Activated naive CD4-positive, alpha-beta T cell treated with anti-CD3 and anti-CD28 coated beads for 36 hours (primary cell): ENCODE measurements around the gene RIPOR1. TPM values are rescaled to one million over a fixed set of nuclear protein-coding genes. Genes with fewer than 3 reads are reported as not detected.

Experiments used
- CTCF ChIA-PET: fragments of 350-600 bp; sonication (Branson Sonifier 250); formaldehyde crosslinking; loops from one replicate; lab custom pipeline; 2021; ENCODE audit warnings: antibody characterized with exemption; lab: Charles Lee
- DNase-seq: peaks from one replicate; pipeline ENCODE4 v3.0.0-alpha.2; 2020
- H3K27ac Mint-ChIP-seq: one replicate; pipeline ENCODE4 v1.8.0; 2021; ENCODE audit warnings: mild to moderate bottlenecking, mixed read lengths
- H3K27me3 Mint-ChIP-seq: one replicate; pipeline ENCODE4 v1.8.0; 2021; ENCODE audit warnings: low read depth, mixed read lengths
- H3K36me3 Mint-ChIP-seq: one replicate; pipeline ENCODE4 v1.8.0; 2021; ENCODE audit warnings: low read depth, mixed read lengths
- H3K4me1 Mint-ChIP-seq: one replicate; pipeline ENCODE4 v1.8.0; 2021; ENCODE audit warnings: low read depth, mixed read lengths
- H3K4me3 Mint-ChIP-seq: one replicate; pipeline ENCODE4 v1.8.0; 2021; ENCODE audit warnings: mild to moderate bottlenecking, moderate library complexity, mixed read lengths
- H3K9me3 Mint-ChIP-seq: one replicate; pipeline ENCODE4 v1.8.0; 2021; ENCODE audit warnings: mixed read lengths
- intact Hi-C: fragments of 100-400 bp; cut with micrococcal nuclease; formaldehyde crosslinking; loops from one replicate; pipeline ENCODE4 v1.15.1; 2023
- total RNA-seq, 2 experiments: library from RNA; stranded (reverse); gene quantifications; one replicate each; pipeline ENCODE4 v1.2.3, GENCODE V29; 2021

Gene RIPOR1
- total RNA-seq, 2 experiments from 2014 or later: 34.2 to 41.9 TPM

DNA sequence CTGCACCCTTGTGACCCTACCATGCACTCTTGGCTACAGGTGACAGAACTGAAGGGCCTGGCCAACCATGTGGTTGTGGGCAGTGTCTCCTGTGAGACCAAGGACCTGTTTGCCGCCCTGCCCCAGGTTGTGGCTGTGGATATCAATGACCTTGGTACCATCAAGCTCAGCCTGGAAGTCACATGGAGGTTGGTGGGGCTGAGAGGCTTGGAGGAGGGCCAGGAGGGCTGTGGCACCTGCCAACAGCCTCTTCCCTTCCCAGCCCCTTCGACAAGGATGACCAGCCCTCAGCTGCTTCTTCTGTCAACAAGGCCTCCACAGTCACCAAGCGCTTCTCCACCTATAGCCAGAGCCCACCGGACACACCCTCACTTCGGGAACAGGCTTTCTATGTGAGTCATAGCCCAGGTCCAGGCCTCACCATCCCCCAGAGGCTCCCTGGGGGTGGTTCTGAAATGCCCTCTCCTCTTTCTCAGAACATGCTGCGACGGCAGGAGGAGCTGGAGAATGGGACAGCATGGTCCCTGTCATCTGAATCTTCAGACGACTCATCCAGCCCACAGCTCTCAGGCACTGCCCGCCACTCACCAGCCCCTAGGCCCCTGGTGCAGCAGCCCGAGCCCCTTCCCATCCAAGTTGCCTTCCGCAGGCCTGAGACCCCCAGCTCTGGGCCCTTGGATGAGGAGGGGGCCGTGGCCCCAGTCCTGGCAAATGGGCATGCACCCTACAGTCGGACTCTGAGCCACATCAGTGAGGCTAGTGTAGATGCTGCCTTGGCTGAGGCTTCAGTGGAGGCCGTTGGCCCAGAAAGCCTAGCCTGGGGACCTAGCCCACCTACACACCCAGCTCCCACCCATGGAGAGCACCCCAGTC is 13.0 kb downstream of the RIPOR1 start:
- H3K9me3 Mint-ChIP-seq: no peaks in the 10 kb centered on the region
- peaks cover 4% of the 10 kb centered on the region for H3K36me3 Mint-ChIP-seq
- no peaks in the 10 kb centered on the region for H3K27me3 Mint-ChIP-seq
- peak overlapping the region; percentile 16 for H3K27ac Mint-ChIP-seq
- H3K4me1 Mint-ChIP-seq: peaks cover 24% of the 10 kb centered on the region
- CTCF ChIA-PET: interaction anchor here (3.2 kb wide), 1 partner anchor 20 kb away, joined by 14 read pairs; no protein-coding TSS in a partner anchor
- intact Hi-C loops: no loop called here
- DNase-seq: no peak
- no peak overlapping the region for H3K4me3 Mint-ChIP-seq

DNA sequence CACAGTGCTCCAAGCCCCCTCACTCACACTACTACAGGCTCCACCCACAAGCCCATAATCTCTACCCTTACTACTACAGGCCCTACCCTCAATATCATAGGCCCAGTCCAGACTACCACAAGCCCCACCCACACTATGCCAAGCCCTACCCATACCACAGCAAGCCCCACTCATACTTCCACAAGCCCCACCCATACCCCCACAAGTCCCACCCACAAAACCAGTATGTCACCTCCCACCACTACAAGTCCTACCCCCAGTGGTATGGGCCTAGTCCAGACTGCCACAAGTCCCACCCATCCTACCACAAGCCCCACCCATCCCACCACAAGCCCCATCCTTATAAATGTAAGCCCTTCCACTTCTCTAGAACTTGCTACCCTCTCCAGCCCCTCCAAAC is 13.8 kb downstream of the RIPOR1 start:
- peak; percentile 57 for DNase-seq
- H3K9me3 Mint-ChIP-seq: no peaks in the 10 kb centered on the region
- intact Hi-C loops: no loop called here
- no peak overlapping the region for H3K4me3 Mint-ChIP-seq
- no peak overlapping the region for H3K27ac Mint-ChIP-seq
- peaks cover 4% of the 10 kb centered on the region for H3K36me3 Mint-ChIP-seq
- peaks cover 27% of the 10 kb centered on the region for H3K4me1 Mint-ChIP-seq
- CTCF ChIA-PET: no interaction called here
- H3K27me3 Mint-ChIP-seq: no peaks in the 10 kb centered on the region

DNA sequence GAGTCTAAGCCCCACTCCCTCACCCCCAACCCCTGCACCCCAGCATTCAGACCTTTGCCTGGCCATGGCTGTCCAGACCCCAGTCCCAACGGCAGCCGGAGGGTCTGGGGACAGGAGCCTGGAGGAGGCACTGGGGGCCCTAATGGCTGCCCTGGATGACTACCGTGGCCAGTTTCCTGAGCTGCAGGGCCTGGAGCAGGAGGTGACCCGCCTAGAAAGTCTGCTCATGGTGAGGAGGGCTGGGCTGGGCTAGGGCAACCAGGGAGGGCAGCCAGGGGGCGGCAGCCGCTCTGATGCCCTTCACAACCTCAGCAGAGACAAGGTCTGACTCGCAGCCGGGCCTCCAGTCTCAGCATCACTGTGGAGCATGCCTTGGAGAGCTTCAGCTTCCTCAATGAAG is 14.4 kb downstream of the RIPOR1 start:
- intact Hi-C loops: no loop called here
- peaks cover 4% of the 10 kb centered on the region for H3K36me3 Mint-ChIP-seq
- H3K27me3 Mint-ChIP-seq: no peaks in the 10 kb centered on the region
- H3K4me3 Mint-ChIP-seq: no peak overlapping the region
- H3K27ac Mint-ChIP-seq: no peak overlapping the region
- CTCF ChIA-PET: interaction anchor here (2.2 to 6.0 kb wide), 2 partner anchors 11 to 102 kb away, joined by 6 to 168 read pairs; partner anchors contain the start of gene CARMIL2
- H3K9me3 Mint-ChIP-seq: no peaks in the 10 kb centered on the region
- DNase-seq: no peak
- peaks cover 33% of the 10 kb centered on the region for H3K4me1 Mint-ChIP-seq

DNA sequence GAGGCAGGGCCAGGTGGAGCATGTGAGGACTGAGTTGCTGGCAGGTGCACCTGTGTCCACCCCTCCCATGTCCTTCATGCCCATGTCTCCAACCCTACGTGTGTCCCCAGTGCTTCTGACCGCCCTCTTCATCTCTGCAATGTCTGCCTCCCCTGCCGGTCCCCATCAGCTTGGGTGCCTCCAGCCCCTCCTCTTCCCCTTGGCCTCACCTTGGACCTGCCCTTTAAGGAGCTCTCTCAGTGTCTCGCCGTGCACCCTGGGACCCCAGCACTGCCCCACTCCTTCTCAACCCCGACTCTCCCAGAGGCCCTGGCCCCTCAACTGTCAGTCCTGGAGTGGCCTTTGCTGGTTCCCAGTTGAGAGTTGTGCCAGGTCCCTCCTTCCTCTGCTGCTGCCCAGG is 15.0 kb downstream of the RIPOR1 start:
- H3K4me1 Mint-ChIP-seq: peaks cover 39% of the 10 kb centered on the region
- H3K36me3 Mint-ChIP-seq: peaks cover 4% of the 10 kb centered on the region
- no peak for DNase-seq
- H3K27me3 Mint-ChIP-seq: no peaks in the 10 kb centered on the region
- intact Hi-C loops: no loop called here
- H3K9me3 Mint-ChIP-seq: no peaks in the 10 kb centered on the region
- CTCF ChIA-PET: interaction anchor here (2.2 to 6.0 kb wide), 4 partner anchors 12 to 102 kb away, joined by 6 to 168 read pairs (median 14); partner anchors contain the start of genes CARMIL2 and CTCF
- H3K27ac Mint-ChIP-seq: no peak overlapping the region
- no peak overlapping the region for H3K4me3 Mint-ChIP-seq

DNA sequence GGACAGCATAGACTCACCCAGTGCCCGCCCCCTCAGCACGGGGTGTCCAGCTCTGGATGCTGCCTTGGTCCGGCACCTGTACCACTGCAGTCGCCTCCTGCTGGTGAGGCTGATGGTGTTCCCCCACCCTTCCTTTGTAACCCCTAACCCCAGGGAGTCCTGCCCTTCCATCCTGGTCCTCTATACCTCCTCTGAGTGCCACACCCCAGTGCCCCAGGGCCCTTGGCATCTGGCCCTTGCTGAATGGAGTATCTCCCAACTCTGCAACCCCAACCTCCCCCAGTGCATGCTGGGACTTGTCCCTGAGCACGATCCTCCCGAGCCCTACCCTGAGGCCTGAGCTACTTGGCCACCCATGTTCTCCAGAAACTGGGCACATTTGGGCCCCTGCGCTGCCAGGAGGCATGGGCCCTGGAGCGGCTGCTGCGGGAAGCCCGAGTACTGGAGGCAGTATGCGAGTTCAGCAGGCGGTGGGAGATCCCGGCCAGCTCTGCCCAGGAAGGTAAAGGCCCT is 15.8 kb downstream of the RIPOR1 start:
- H3K27me3 Mint-ChIP-seq: no peaks in the 10 kb centered on the region
- H3K27ac Mint-ChIP-seq: no peak overlapping the region
- DNase-seq: no peak
- intact Hi-C loops: no loop called here
- peaks cover 4% of the 10 kb centered on the region for H3K36me3 Mint-ChIP-seq
- no peak overlapping the region for H3K4me3 Mint-ChIP-seq
- no peaks in the 10 kb centered on the region for H3K9me3 Mint-ChIP-seq
- CTCF ChIA-PET: interaction anchor here (1.3 to 6.0 kb wide), 7 partner anchors 8 to 123 kb away, joined by 5 to 168 read pairs (median 13); partner anchors contain the start of genes CARMIL2 and CTCF
- H3K4me1 Mint-ChIP-seq: peaks cover 36% of the 10 kb centered on the region

DNA sequence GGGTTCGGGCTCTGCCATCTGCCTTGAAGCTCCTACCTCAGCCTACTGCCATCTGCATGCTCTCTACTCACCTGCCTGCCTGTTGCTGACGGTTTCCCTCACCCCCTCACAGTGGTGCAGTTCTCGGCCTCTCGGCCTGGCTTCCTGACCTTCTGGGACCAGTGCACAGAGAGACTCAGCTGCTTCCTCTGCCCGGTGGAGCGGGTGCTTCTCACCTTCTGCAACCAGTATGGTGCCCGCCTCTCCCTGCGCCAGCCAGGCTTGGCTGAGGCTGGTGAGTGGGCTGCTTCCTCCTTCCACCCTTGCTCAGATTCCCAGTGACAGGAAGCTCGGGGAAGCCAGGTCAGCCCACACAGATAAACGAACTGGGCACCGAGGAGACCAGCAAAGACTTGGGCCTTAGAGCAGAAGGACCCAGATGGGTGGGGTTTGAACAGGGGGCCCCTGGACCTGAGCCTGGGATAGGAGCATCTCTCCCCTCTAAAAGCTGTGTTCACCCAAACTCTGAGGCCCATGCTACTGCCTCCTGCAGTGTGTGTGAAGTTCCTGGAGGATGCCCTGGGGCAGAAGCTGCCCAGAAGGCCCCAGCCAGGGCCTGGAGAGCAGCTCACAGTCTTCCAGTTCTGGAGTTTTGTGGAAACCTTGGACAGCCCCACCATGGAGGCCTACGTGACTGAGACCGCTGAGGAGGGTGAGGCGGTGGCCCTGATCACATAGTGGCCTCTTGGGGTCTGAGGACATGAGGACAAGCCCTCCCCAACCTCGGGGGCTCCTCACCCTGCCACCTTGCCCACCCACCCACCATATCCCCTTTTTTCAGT is 16.4 kb downstream of the RIPOR1 start:
- CTCF ChIA-PET: interaction anchor here (0.8 to 6.0 kb wide), 10 partner anchors 8 to 123 kb away, joined by 3 to 168 read pairs (median 8); partner anchors contain the start of genes CARMIL2 and CTCF

DNA sequence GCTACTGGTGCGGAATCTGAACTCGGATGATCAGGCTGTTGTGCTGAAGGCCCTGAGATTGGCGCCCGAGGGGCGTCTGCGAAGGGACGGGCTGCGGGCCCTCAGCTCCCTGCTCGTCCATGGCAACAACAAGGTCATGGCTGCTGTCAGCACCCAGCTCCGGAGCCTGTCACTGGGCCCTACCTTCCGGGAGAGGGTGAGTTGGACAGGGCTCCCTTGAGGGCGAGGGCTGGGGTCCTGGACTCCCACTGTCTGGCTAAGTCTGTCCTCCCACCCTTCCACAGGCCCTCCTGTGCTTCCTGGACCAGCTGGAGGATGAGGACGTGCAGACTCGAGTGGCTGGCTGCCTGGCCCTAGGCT is 17.0 kb downstream of the RIPOR1 start:
- H3K36me3 Mint-ChIP-seq: peaks cover 3% of the 10 kb centered on the region
- H3K4me1 Mint-ChIP-seq: peaks cover 33% of the 10 kb centered on the region
- intact Hi-C loops: no loop called here
- DNase-seq: no peak
- CTCF ChIA-PET: interaction anchor here (0.5 to 6.0 kb wide), 11 partner anchors 9 to 122 kb away, joined by 3 to 168 read pairs (median 7); partner anchors contain the start of genes CARMIL2 and CTCF
- H3K4me3 Mint-ChIP-seq: no peak overlapping the region
- no peak overlapping the region for H3K27ac Mint-ChIP-seq
- H3K27me3 Mint-ChIP-seq: no peaks in the 10 kb centered on the region
- no peaks in the 10 kb centered on the region for H3K9me3 Mint-ChIP-seq

More for the DNA sequence above, 16.4 kb downstream of the RIPOR1 start:
- Mint-ChIP-seq H3K36me3 (peaks cover 4% of the 10 kb centered on the region), H3K27me3 (no peaks in the 10 kb centered on the region), H3K4me1 (peaks cover 36% of the 10 kb centered on the region), H3K4me3 (no peak overlapping the region), H3K27ac (no peak overlapping the region), H3K9me3 (no peaks in the 10 kb centered on the region)
- intact Hi-C loops: no loop called here
- DNase-seq: no peak

DNA sequence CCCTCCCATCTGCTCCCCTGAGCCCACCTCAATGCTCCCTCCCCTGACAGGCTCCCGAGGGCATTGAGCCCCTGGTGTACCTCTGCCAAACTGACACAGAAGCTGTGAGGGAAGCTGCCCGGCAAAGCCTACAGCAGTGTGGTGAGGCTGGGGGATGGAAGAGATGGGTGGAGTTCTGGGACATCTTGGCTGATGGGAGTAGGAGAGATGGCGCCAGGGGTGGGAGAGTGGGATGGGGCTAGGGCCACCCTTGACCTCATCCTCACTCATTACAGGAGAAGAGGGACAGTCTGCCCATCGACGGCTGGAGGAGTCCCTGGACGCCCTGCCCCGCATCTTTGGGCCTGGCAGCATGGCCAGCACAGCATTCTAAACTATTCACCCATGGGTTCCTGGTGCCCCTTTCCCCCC is 17.5 kb downstream of the RIPOR1 start:
- DNase-seq: no peak
- H3K9me3 Mint-ChIP-seq: no peaks in the 10 kb centered on the region
- H3K27ac Mint-ChIP-seq: peak overlapping the region; percentile 91
- peaks cover 3% of the 10 kb centered on the region for H3K36me3 Mint-ChIP-seq
- CTCF ChIA-PET: interaction anchor here (0.5 to 6.0 kb wide), 12 partner anchors 9 to 123 kb away, joined by 3 to 168 read pairs (median 6); partner anchors contain the start of genes ACD, C16orf86, CARMIL2 and CTCF
- intact Hi-C loops: no loop called here
- peaks cover 33% of the 10 kb centered on the region for H3K4me1 Mint-ChIP-seq
- H3K4me3 Mint-ChIP-seq: no peak overlapping the region
- H3K27me3 Mint-ChIP-seq: no peaks in the 10 kb centered on the region

DNA sequence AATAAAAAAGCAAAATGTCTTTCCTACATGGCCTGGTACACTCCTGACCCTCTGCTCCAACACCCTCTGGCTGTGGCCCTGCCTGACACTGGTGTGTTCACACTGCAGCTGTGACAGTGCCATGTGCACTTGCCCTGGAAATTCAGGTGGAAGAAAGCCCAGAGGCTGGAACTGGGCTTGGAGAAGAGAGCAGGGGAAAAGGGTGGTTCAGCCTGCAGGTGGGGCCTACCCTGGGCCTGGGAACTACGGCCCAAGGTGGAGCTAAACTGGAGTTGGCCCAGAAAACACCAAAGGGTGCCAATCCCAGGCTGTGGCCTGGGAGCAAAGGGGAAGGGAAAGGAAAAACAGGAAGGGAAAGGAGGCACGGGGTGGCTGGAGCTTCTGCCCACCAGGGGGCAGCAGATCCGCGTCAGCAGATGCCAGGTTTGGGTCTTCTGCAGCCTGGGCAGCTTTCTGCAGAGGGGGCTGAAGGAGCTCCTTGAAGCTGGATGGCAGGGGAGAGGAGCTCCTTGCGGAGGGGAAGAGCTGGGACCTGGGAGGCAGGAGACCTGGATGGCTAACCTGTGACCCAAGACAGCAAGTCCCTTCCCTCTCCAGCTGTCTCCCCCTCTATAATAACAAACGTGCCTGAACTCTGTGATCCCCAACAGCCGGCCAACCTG is 18.3 kb downstream of the RIPOR1 start:
- peak overlapping the region; percentile 91 for H3K27ac Mint-ChIP-seq
- peak; percentile 81 for DNase-seq
- intact Hi-C loops: loop anchor here (1.0 kb wide), 3 partner anchors 15 to 121 kb away; partner anchors contain the start of gene CTCF

DNA sequence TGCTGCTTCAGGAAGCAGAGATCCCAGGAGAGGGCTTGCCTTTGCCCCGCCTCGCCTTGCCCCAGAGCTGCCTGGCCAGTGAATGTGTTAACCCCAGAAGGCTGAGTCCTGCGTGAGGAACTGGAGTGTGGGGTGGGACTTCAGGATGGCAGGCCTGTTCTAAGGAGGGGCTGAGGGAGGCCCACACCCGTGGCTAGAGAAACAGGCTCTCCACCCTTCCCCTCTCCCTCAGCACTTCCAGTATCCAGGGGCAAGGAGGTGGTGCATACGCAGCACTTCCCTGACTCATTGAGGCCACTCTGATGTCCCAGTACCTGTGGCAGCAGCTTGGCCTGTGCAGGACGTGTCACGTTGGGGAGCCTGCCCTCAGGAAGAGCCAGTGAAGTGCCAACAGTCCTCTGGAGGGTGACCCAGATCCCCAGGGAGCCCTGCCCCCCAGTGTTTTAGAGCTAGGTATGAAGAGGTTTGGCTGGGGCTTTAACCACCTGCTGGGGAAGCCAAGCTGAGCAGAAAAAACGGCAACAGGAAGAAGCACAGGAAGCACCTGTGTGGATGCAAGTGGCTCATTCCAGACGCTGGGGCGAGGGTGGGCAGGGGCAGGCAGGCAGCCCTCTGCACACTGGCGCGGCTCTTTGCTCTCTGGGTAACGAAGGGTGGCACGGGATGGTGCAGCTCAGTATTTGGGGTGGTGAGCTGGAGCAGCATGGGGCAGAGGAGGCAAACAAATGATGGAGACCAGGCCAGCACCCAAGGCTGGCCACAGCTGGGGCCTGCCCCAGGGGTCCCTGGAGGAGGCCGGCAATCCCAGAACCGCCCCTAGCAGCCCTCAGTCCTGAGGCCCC is 19.0 kb downstream of the RIPOR1 start:
- intact Hi-C loops: loop anchor here (1.0 kb wide), 3 partner anchors 15 to 121 kb away; partner anchors contain the start of gene CTCF
- H3K27ac Mint-ChIP-seq: peak overlapping the region; percentile 91

More for the DNA sequence above, 18.3 kb downstream of the RIPOR1 start:
- Mint-ChIP-seq H3K36me3 (peaks cover 3% of the 10 kb centered on the region), H3K9me3 (no peaks in the 10 kb centered on the region), H3K4me3 (peak overlapping the region; percentile 14), H3K4me1 (peaks cover 34% of the 10 kb centered on the region), H3K27me3 (no peaks in the 10 kb centered on the region)
- CTCF ChIA-PET: interaction anchor here (0.5 to 6.0 kb wide), 42 partner anchors 10 to 297 kb away, joined by 3 to 168 read pairs (median 4); partner anchors contain the start of genes ACD, ATP6V0D1, C16orf86 and CARMIL2

More for the DNA sequence above, 19.0 kb downstream of the RIPOR1 start:
- Mint-ChIP-seq H3K4me3 (peak overlapping the region; percentile 14), H3K36me3 (no peaks in the 10 kb centered on the region), H3K4me1 (peaks cover 36% of the 10 kb centered on the region), H3K9me3 (no peaks in the 10 kb centered on the region), H3K27me3 (no peaks in the 10 kb centered on the region)
- CTCF ChIA-PET: interaction anchor here (0.5 to 6.0 kb wide), 43 partner anchors 11 to 296 kb away, joined by 3 to 168 read pairs (median 4); partner anchors contain the start of genes ACD, ATP6V0D1, C16orf86 and CARMIL2
- DNase-seq: peak; percentile 65
